GM19455 (cell line): ENCODE data around the gene EXOC3L1.

ENCODE experiments used
- ATAC-seq: cut with Tn5 transposase; IDR thresholded peaks from one replicate; pipeline ENCODE4 v1.9.1; 2021; ENCODE audit not compliant: unreplicated experiment

Gene EXOC3L1, protein sequence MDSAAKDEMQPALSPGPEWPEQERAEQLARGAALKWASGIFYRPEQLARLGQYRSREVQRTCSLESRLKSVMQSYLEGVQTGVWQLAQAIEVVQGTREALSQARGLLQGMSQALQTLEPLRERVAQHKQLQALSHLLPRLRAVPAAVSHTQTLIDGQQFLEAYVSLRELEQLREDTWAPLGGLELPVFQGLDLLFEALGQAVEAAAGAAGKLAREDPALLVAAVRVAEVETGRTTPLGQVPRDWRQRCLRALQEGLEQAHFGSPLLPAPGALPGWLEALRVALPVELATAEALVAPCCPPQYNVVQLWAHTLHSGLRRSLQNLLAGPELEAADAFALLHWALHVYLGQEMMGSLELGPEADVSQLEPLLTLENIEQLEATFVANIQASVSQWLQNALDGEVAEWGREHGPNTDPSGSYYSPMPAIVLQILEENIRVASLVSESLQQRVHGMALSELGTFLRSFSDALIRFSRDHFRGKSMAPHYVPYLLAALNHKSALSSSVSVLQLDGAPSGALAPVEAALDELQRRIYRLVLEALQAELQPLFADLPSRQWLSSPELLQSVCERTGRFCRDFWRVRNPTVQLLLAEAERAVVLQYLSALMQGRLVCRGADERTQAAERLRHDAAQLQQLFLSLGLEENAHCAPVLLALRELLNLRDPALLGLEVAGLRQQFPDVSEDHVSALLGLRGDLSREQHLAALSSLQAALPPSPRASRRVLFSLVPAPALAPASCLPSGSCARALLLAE

DNA sequence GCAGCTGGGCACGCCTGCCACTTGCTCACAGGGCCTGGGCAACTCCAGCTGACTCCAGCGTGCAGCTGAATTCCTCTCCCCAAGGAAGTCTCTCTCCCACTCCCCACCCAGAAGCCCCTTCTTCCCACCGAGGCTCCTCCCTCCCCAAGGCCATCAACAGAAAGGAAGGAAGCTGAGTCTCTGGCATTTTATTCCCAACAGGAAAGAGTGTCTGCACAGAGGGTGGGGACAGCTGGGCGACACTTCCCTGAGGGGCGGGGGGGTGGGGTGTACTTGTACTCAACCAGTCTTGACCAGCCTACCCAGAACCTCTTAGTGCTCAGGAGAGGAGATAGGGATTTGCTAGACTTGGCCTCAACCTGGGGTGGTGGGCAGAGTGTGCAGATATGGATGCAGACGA, at the start of gene EXOC3L1:
TSS of gene EXOC3L1 (minus strand) at position 96 of the 400 bp plus-strand sequence. CDS start 460 bp downstream, outside the sequence.
- no peak for ATAC-seq

DNA sequence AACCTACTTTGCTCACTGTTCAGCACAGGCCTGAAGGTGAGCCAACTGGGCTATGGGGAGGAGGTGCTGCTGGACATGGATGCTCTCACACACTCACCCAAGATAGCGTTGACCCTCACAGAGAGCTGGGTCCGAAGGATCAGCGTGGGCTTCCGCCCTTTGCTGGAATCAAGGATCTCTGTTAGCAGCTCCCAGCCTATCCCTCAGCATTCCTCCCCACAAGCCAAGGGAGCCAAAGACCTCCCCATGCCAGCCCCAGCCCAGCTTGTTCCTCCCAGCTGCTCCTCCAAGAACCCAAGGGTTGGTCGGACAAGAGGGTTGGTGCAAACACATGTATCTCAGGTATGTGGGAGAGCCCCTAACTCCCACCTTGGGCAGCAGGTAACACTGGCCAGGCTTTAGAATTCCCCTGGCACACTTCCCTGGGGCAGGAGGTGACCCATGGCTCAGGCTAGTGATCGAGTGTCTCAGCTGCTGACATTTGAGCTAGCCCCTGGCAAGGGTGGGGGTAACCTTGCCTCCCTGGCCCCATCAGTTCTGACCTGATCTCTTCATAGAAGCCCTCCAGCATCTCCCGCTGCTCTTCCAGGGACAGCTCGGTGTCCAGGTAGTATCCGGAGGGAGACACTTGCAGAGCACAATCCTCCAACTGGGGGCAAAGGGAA, 49.0 kb upstream of the EXOC3L1 start:
- ATAC-seq = no peak

DNA sequence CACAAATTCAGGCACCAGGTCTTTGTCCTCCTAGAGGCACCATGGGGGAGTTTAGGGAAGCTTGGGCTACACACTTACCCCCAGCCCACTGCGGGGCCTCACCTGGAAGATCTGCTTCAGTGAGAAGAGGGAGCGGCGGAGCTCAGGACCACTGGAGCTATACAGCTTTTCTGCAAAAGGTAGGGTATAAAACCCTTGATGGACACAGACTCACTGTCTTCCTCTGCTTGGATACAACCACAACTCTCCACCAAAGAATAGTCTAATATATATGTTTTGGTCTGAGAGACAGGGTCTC, 48.3 kb upstream of the EXOC3L1 start:
- no peak for ATAC-seq

DNA sequence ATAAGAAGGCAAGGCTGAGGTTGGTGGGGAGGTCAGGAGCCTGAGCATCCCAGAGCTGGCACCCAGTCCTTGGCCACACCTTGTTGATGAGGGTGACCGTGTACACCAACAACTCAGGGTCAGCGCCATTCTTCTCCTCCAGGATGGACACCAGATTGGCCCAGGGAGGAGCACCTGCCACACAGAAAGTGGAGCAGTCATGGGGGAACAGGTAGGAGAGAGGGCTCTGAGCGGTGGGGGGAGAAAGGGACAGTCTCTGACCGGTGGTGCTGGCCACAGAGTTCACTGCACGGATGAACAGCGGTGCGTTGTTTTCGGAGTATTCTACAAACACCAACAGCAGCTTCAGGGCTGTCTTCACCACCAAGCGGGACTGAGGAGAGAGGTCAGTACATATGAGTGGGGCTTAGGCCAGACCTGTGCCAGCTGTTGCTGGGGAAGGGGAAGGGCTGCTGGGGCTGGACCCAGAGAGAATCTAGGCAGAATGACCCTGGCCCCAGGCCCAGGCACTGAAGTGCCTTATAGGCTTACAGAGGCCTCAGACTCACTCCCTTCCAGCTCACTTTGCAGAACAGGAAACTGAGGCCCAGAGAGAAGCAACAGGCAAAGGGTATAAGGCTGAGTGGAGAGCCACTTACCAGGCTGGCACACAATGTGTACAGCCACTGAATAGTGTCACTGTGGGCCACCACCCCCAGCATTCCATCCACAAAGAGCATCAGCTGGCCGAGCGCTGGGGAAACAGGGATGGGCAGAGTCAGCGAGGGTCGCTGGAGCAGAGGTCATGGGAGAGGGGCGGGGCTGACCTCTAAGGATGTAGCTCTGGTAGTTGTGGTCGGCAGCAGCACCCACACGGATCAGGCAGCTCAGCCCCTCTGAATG, 47.7 kb upstream of the EXOC3L1 start:
- no peak for ATAC-seq

DNA sequence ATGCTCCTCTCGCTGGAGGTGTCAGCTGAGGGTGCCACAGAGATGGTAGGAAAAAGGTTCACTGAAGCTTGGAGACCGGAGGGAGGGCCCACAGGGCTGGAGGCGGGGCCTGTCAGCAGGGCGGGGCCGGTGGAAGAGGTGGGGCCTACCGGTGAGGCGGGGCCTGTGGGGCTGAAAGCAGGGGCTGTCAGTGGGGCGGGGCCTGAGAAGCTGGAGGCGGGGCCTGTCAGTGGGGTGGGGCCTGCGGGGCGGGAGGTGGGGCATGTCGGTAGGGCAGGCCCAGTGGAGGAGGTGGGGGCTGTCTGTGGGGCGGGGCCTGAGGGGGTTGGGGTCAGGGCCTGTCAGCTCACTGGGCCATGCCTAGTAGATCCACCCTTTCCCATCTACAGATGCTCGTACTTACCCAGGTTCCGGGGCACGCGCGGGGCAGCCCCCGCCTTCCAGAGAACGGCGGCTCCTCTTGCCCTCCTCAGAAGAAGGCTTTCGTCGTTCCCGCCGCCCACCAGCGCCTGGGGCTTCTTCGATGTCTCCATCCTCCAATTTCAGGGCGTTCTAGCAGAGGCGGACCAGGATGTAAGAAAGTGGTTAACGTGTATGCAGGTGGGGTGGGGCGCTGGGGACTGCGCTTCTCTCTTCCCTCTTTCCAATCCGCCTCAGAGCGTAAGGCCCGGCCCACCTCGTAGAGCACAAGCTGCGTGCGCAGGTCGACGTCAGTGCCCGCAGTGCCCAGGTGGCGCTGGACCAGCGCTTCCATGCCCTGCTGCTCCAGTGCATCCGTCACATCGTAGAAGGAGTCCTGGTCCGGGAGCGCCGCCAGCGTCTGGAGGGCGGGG, 46.8 kb upstream of the EXOC3L1 start:
- no peak for ATAC-seq

DNA sequence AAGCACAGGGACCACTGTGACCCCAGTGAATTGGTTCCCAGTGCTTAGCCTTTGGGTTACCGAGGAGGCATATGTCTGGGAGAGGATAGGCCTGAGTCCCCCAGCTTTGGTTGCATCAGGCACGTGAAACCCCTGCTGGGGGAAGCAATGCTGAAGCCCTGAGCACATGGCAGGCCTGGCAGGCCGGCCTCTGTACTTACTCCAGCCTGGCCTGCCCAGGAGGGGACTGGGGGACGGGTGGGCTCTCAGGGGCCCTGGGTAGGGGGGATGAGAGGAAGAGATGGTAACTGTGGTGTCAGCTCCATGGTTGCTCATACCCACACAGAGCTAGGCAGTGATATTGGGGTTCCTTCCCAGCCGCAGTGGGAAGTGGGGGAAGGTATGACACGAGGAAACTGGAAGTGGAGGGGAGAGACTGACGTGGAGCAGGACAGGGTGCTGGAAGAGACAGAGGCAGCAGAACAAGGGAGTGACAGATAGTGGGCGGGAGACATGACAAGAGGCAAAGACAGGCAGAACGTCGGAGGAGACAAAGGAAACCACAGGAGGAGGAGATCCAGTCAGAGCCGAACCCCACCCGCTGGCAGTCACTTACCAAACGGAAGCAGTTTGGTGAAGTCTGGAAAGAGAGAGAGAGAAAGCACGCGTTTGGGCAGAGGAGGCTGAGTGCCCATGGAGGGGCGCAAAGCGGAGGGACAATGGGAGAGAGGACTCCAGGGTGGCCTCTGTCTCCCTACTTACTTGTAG, 46.1 kb upstream of the EXOC3L1 start:
- no peak for ATAC-seq

DNA sequence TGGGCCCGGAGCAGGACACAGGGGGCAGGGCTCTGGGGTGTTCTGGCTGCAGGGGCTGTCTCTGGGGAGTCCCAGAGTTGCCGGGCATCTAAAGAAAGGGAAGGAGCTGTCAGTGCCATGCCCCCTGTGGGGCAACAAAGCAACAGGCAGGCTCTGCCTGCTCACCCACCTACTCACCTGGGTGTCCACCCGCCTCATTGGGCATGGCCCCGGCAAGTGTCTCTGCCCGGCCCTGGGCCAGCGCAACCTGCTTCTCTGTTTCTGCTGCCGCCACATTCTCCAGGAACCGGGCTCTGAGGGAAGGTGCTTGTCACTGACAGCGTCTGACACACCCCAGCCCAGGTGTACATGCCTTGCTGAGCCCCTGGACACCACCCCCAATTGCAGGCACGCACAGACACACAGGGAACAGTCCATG, 44.3 kb upstream of the EXOC3L1 start:
- ATAC-seq = no peak

DNA sequence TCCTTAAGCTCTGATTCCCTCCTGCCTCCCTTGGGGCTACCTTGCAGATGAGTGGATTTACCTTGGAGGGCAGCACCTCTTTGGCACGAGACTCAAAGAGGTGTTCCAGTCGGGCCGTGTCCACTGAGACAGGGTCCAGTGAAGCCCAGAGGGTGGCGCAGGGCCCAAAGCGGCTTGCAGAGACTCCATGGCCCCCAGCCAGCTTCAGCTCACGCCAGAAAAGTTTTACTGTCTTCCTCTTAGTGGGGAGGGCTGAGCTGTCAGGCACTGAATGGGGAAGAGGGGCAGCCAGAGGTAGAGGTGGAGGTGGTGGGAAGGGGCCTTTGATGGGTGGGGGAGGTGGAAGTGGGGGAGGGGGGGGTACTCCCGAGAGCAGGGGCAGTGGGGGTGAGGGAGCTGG, 43.7 kb upstream of the EXOC3L1 start:
- no peak for ATAC-seq

DNA sequence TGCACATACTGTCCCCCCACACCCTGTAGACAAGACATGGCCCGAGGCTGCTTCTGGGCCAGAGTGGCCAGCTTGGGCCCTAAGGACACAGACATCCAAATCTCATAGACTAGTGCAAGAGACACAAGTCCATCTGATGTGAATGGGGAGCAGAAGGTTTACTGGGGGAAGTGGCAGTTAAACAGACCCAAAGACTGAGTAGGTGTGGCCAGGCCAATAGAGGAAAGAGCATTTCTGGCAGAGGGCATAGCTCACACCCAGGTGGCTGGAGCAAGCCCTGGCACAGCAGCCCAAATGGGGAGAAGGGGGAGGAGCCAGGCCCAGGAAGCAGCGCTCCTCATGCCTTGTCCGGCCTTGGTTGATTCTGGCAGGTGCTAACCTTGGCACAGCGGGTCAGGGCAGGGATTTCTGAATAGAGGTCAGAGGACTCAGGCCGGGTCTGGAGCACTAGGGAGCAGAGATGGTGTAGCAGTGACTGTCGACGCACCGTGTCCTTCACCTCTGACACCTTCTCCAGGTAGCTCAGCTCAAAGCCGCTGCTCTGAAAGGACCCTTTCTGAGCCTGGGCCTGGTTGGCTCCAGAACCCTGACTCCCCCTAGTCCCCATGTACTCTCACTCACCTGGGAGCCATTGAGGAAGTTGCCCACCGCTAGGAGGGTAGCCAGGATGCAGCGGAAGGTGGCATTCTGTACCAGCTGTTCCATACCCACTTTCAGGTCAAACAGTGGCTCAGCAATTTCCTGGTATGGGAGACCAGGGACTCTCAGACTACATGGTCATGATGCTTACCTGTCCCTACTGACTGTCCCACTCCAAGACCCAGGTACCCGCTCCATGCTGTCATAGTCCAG, 41.1 kb upstream of the EXOC3L1 start:
- no peak for ATAC-seq

DNA sequence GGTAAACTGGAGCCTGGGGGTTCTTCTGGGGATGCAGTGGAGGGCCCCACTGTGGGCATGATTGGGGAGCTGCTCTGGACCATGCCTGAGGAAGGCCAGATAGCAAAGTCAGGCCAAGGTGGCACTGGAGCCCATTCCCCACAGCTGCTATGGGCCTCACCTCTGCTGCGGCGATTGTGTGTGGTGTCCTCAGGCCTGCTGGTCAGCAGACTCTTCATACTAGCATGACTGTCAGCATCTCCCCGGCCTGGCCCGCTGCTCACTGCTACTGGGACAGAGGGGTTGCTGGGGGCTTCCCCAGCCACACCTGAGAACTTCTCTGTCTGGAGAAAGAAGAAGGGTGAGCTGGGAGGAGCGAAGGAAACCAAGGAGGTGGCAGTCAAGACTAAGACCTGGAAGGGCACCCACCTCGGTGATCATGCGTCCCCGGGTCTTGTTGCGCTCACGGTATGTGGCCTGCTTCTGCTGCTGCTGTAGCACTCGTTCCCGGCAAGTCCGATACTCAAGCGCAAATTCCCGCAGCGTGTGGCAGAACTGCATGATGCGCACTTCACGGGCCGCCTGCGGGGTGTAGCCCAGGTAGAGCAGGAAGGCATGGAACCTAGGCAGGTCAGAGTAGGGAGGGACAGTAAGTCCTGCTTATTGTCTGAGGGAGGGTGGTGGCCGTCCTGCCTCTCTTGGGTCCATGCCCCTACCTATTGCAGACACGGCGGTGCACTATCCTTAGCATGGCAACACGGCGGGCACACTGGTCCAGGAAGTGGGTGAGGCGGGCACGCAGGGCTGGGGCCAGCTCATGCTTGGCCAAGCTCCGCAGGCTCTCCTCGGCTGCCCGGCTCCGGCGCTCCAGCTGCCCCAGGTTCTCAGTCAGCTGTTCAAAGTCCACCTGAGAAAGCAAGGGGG, 40.2 kb upstream of the EXOC3L1 start:
- ATAC-seq = no peak

DNA sequence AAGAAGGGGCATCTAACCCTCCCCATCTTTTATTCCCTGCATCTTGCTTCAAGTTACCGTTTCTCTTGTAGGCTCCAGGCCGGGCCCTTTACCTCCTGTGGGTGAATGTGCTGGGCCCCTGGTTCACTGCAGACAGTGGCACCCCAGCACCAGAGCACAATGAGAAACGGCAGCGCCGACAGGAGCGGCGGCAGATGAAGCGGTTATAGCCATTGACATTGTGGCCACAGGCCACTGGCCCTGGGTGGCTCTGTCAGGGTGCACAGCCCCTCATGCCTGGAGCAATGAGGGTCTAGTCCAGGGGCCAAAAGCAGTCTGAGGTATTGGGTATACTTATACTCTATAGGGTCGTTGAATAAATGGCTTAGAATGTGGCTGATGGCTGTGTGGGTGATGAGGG, 39.0 kb upstream of the EXOC3L1 start:
- ATAC-seq = no peak

DNA sequence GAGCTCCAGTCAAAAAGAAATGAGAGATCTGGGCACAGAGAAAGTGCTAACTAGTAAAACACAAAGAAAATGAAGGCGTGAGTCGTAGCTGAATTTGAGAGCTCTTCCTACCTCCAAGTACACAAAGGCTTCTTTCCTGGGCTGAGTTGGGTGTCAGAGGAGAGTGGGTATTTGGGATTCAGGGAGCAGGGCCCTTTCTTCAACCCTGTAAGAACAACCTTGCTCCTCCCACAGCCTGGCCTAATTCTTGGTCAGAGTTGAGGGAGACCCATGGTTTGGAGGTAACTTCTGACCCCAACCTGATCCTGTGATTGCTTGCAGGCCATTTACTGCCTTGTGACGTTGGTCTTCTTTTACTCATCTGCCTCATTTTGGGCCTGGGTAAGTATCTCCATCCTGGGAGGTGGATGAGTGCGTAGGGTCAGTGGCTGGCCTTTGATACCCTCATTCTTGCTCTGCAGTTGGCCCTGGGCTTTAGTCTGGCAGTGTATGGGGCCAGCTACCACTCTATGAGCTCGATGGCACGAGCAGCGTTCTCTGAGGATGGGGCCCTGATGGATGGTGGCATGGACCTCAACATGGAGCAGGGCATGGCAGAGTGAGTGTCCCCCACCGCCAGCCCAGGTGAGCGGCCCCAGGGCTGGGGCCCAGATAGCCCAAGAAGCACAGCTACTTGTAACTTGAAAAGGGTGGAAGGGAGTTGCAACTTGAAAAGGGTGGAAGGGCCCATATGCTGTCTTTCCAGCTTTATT, 38.3 kb upstream of the EXOC3L1 start:
- ATAC-seq = no peak

DNA sequence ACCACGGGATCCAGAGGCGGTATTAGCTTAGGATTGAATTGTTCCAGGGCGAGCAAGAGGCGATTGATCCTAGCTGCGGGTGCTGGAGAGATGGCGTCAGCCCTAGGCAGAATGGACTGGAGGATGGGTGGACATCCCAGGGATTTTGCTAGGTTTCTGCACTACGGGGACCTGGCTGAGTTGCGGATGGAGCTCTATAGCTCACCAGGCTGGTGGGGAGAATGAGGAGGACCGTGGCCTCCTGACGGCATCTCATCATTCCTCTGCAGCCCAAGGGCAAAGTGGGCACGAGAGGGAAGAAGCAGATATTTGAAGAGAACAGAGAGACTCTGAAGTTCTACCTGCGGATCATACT, 37.6 kb upstream of the EXOC3L1 start:
- ATAC-seq = no peak

DNA sequence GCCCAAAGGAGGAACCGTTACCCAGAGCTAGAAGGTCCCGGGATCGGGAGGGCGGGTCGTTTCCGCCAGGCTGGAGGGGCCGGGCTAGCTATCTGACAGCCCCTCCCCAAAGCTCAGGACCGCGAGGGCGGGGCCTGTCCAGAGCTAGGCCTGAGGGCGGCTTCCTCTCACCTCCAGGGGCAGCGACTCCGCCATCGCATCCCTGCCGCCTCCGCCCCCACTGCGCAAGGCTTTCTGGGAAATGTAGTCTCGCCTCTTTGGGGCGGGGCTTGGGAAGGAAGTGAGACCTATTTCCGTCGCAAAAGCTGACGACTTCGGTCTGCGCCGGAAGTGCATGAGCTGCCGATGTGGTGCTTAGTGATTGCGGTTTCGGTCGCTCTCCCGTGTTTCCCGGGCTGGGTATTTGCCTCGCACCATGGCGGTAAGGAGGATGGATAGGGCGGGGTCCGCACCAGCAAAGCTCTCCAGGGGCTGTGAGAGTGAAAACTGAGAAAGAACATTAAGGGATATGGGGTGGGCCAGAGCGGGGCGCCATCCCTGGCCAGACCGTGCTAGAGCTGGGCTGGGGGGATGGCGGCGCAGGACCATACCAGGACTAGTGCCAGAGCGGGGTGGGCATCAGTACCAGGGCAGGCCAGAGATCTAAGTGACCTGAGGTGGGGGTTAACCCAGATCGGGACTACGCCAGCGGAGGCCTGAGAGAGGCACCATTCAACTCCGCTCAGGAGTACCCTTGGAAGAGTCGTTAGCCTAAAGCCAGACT, 37.0 kb upstream of the EXOC3L1 start, which contains the start of gene TMEM208:
TSS of gene TMEM208 (plus strand) at position 327 of the 763 bp plus-strand sequence. CDS start at position 416, 89 bp downstream.
- peak; percentile 89 for ATAC-seq

DNA sequence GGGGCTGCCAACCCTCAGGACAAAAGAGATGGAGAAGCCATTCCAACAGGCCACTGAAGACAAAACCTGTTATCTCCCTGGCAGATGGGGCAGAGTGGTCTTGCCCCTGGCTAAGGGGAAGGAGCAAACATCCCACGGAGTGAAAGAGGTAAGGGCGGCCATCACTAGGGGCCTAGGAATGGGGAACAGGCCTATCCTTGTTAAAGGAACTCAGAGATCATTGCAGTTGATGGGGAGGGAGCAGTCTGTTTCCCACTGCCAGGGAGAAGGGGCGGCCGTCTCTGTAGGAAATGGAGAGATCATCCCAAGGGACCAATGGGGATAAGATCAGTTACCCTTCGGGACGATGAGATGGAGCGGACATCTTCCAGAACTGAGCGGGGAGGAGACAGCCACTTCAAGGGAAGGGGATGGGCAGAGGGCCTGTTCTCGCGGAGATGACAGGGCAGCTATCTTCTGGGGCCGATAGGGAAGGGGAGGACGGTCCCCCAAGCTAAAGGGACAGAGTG, 36.4 kb upstream of the EXOC3L1 start:
- no peak for ATAC-seq

DNA sequence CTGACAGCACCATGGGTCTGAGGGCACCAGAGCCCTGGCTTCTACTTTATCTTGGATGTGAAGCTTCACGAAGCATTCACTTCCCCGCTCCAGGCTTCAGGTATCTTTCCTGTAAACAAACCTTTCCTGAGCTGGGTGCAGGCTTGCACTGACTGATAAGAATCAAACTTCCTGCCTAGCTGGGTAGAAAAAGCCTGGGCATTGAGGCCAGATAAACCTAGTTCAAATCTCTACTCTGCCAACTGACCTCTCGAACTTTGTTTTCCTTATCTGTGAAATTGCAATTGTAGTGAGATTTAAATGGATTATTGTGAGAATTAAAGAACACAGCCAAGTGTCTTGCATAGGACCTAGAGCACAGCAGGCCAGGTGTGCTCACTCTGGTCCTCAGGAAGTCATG, 34.1 kb upstream of the EXOC3L1 start:
- no peak for ATAC-seq
